ENCODE measurements around the gene ERI3.

Gene ERI3

DNA sequence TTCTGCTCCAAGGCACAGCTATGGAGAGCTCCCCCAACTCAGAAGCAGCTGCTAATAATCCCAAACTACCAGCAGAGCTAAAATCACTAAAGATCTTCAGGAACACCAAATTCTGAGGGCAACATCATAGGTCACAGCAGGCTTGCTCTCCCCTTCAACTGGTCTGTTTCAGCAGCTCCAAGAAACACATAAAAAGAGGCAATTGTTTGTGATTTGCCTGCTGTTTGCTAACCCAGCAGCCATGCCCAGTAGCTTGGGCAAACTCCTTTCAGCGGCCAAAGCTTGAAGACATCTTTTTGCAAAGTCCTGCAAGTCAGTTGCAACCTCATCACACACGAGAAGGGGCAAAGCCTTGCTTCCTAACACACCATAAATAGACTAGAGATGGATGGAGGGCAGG lies 8.9 kb downstream of the ERI3 start:
- no peak for DNase-seq (ENCODE audit: low read depth, low spot score)
- no peak overlapping the region for H3K4me3 ChIP-seq (ENCODE audit: low read depth, low read length)
- TF ChIP-seq, protein P1, sequence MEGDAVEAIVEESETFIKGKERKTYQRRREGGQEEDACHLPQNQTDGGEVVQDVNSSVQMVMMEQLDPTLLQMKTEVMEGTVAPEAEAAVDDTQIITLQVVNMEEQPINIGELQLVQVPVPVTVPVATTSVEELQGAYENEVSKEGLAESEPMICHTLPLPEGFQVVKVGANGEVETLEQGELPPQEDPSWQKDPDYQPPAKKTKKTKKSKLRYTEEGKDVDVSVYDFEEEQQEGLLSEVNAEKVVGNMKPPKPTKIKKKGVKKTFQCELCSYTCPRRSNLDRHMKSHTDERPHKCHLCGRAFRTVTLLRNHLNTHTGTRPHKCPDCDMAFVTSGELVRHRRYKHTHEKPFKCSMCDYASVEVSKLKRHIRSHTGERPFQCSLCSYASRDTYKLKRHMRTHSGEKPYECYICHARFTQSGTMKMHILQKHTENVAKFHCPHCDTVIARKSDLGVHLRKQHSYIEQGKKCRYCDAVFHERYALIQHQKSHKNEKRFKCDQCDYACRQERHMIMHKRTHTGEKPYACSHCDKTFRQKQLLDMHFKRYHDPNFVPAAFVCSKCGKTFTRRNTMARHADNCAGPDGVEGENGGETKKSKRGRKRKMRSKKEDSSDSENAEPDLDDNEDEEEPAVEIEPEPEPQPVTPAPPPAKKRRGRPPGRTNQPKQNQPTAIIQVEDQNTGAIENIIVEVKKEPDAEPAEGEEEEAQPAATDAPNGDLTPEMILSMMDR (IDR thresholded peaks at IDR 0.05; ENCODE audit: insufficient read depth, low read length, missing control alignments), result no peak
- CTCF ChIA-PET, result interaction anchor here (0.7 kb wide), 1 partner anchor 15 kb away, joined by 3 read pairs; no protein-coding TSS in a partner anchor
- POLR2A ChIA-PET, result no interaction called here

DNA sequence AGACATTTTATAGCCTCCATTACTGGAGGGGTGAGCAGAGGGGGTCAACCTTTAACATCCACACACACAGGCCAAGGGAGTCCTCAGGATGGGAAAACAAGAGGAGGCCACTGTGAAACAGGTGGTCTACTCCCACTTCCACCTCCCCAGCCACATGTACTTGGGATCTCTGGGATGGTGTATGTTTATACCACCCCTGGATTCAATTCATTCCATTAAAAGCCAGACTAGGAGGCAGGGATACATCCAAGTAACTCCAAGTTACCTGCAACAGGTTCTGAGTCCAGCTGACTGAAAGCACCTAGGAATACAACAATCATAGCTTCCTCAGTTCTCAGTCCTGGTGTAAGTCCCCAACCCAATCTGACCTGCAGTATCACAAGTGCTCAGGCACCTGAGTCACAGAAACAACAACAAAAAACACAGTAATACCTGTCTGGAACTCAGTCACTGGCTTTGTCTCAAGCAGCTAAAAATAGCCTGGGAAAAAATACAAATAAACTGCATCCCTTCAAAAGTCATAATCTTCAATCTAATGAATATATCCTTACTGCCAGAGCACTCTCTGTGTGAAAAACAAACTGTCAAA lies 9.8 kb downstream of the ERI3 start:
- TF ChIP-seq, protein P1 (IDR thresholded peaks at IDR 0.05; ENCODE audit: insufficient read depth, low read length, missing control alignments), result no peak
- CTCF ChIA-PET, result no interaction called here
- H3K4me3 ChIP-seq (ENCODE audit: low read depth, low read length), result no peak overlapping the region
- no peak for DNase-seq (ENCODE audit: low read depth, low spot score)
- POLR2A ChIA-PET, result no interaction called here

DNA sequence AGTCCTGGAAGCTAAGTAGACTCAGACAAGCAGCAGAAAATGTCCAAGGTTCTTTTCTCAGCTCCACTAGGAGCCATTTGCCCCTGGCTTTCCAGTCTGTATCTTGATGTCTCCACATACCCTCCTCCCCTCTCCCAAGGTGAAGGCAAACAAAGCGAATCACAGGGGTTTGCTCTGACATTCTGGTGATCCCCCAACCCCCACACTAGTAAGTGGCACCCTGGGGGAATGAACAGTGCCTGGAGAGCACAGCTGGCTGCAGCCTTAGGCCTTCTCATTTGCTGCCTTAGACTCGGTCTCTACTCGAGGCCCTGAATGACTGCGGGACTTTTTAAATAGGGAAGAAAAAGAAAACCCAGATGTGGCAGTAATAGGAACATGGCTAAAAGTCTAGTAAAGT lies 15.3 kb downstream of the ERI3 start:
- H3K4me3 ChIP-seq (ENCODE audit: low read depth, low read length), result no peak overlapping the region
- no peak for DNase-seq (ENCODE audit: low read depth, low spot score)
- POLR2A ChIA-PET, result no interaction called here
- CTCF ChIA-PET, result interaction anchor here (1.3 to 1.7 kb wide), 4 partner anchors 9 to 313 kb away, joined by 4 to 6 read pairs (median 4); no protein-coding TSS in a partner anchor
- TF ChIP-seq, protein P1 (IDR thresholded peaks at IDR 0.05; ENCODE audit: insufficient read depth, low read length, missing control alignments), result no peak

DNA sequence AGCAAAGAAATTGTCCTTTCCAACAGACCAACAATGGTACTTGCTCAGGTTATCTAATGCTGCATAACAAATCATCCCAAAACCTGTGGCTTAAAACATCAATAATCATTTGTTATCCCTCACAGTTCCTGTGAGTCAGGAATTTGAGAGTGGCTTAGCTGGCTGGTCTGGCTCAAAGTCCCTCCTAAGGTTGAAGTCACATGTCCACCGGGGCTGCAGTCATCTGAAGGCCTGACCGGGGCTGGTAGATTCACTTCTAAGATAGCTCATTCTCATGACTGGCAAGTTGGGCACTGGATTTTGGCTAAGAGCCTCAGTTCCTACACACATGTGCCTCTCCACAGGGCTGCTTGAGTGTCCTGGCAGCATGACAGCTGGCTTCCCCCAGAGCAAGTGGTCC lies 16.9 kb downstream of the ERI3 start:
- TF ChIP-seq, protein P1 (IDR thresholded peaks at IDR 0.05; ENCODE audit: insufficient read depth, low read length, missing control alignments), result no peak
- POLR2A ChIA-PET, result no interaction called here
- CTCF ChIA-PET, result interaction anchor here (1.0 to 2.8 kb wide), 6 partner anchors 9 to 314 kb away, joined by 3 to 7 read pairs (median 4); no protein-coding TSS in a partner anchor
- no peak overlapping the region for H3K4me3 ChIP-seq (ENCODE audit: low read depth, low read length)
- DNase-seq (ENCODE audit: low read depth, low spot score), result no peak

DNA sequence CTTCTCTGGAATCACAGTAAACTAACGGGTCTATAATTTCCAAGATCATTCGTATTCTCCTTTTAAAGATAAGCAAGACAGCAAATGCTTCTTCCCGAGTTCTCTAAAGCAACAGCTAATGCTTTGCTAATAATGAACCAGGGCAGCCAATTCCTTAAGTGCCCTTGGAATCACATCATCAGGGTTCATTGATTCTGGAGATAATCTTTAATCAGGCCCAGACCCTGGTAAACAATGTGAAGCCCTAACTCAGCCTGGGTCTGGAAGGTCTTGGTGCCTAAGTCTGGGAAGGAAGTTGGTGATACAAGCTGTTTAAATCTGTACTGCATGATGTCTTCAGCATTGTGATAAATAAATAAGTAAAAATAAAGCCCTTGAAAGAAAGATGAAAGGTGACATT lies 18.4 kb downstream of the ERI3 start:
- ChIA-PET POLR2A (no interaction called here), CTCF (interaction anchor here (0.8 to 2.8 kb wide), 2 partner anchors 8 to 19 kb away, joined by 3 to 7 read pairs; no protein-coding TSS in a partner anchor)
- TF ChIP-seq, protein P1 (IDR thresholded peaks at IDR 0.05; ENCODE audit: insufficient read depth, low read length, missing control alignments), result no peak
- H3K4me3 ChIP-seq (ENCODE audit: low read depth, low read length), result no peak overlapping the region
- no peak for DNase-seq (ENCODE audit: low read depth, low spot score)

GRCh38 chr1:44334968-44335367 lies 20.1 kb downstream of the ERI3 start:
- POLR2A ChIA-PET, result no interaction called here
- CTCF ChIA-PET, result no interaction called here

More at GRCh38 chr1:44334968-44335367, 20.1 kb downstream of the ERI3 start:
- TF ChIP-seq, protein P1 (IDR thresholded peaks at IDR 0.05; ENCODE audit: insufficient read depth, low read length, missing control alignments), result no peak
- no peak for DNase-seq (ENCODE audit: low read depth, low spot score)
- no peak overlapping the region for H3K4me3 ChIP-seq (ENCODE audit: low read depth, low read length)
